B cell (primary cell): Measurements from ENCODE around the gene FTH1. TPM values are rescaled to one million over a fixed set of nuclear protein-coding genes. Genes with fewer than 3 reads are reported as not detected.

Experiments
- ATAC-seq: fragments of 200-7000 bp; cut with Tn5 transposase; one replicate; pipeline ENCODE4 v1.10.0; 2021; ENCODE audit warnings: low read depth, mild to moderate bottlenecking, moderate number of reproducible peaks, moderate library complexity
- CTCF ChIA-PET: fragments of 350-600 bp; sonication (Branson Sonifier 250); formaldehyde crosslinking; loops from one replicate; lab custom pipeline; 2021; ENCODE audit warnings: antibody characterized with exemption, inconsistent platforms; lab: Charles Lee
- POLR2A ChIA-PET: fragments of 350-600 bp; sonication (Branson Sonifier 250); formaldehyde crosslinking; loops from one replicate; lab custom pipeline; 2021; ENCODE audit warnings: antibody characterized with exemption; lab: Charles Lee
- DNase-seq: peaks from one replicate; pipeline ENCODE4 v3.0.0; 2013
- H2AFZ ChIP-seq: 2 replicates; pipeline ENCODE4 v1.6.1; 2012; ENCODE audit warnings: mild to moderate bottlenecking, low read depth, low read length; ENCODE audit not compliant: insufficient read depth, poor library complexity, severe bottlenecking
- H3K27ac ChIP-seq, 2 donors: 1 replicate in 1 of 2; 2 replicates in 1 of 2; pipeline ENCODE4 v1.5.1; 2012 to 2013; ENCODE audit warnings: low read length in 2 of 2, mild to moderate bottlenecking in 2 of 2, moderate library complexity in 1 of 2
- H3K27me3 ChIP-seq, 4 experiments: fragments of 200-600 bp in 1 of 4; sonication (generic) in 1 of 4; replicated peaks in 1 of 4; 1 replicate in 2 of 4; 2 replicates in 2 of 4; pipeline versions ENCODE4 v1.6.1 to v1.7.0; 2013 to 2016; ENCODE audit warnings: low read length in 3 of 4, mild to moderate bottlenecking in 2 of 4, mixed read lengths in 1 of 4, moderate library complexity in 1 of 4; ENCODE audit not compliant: insufficient read depth in 4 of 4, control insufficient read depth in 3 of 4; ENCODE audit errors: control extremely low read depth in 1 of 4
- H3K36me3 ChIP-seq, 2 experiments: replicated peaks in 1 of 2; 1 replicate in 1 of 2; 2 replicates in 1 of 2; pipeline versions ENCODE4 v1.6.1 to v1.7.1; 2013; ENCODE audit warnings: low read length in 1 of 2; ENCODE audit not compliant: insufficient read depth in 2 of 2, control insufficient read depth in 1 of 2; ENCODE audit errors: control extremely low read depth in 1 of 2, extremely low read depth in 1 of 2
- H3K4me1 ChIP-seq, 2 donors: fragments of 200-600 bp in 1 of 2; sonication (generic) in 1 of 2; 1 replicate in 1 of 2; 2 replicates in 1 of 2; pipeline versions ENCODE4 v1.5.1 to v1.6.1; 2013 to 2017; ENCODE audit warnings: low read length in 2 of 2; ENCODE audit not compliant: control insufficient read depth in 2 of 2, insufficient read depth in 2 of 2
- H3K4me2 ChIP-seq: replicated peaks from 2 replicates; pipeline ENCODE3; 2012; ENCODE audit warnings: mild to moderate bottlenecking, low read depth, low read length; ENCODE audit not compliant: poor library complexity, severe bottlenecking
- H3K4me3 ChIP-seq, 5 experiments: fragments of 200-600 bp in 1 of 5; sonication (generic) in 1 of 5; 1 replicate in 3 of 5; 2 replicates in 2 of 5; pipeline versions ENCODE4 v1.5.1 to v1.7.0; 2011 to 2016; ENCODE audit warnings: low read length in 4 of 5, mild to moderate bottlenecking in 4 of 5, low read depth in 2 of 5, control low read depth in 1 of 5, moderate library complexity in 1 of 5; ENCODE audit not compliant: insufficient read depth in 1 of 5; ENCODE audit errors: control extremely low read depth in 1 of 5, extremely low read depth in 1 of 5
- H3K79me2 ChIP-seq: fragments of 200-600 bp; sonication (generic); one replicate; pipeline ENCODE4 v1.6.0; 2016; ENCODE audit warnings: low read length; ENCODE audit not compliant: control insufficient read depth, insufficient read depth
- H3K9ac ChIP-seq: fragments of 200-600 bp; sonication (generic); 2 replicates; pipeline ENCODE4 v1.6.1; 2017; ENCODE audit warnings: mild to moderate bottlenecking, low read length, moderate library complexity
- H3K9me3 ChIP-seq, 3 donors: one replicate each; pipeline versions ENCODE4 v1.6.1 to v1.7.1; 2013; ENCODE audit warnings: low read length in 2 of 3; ENCODE audit not compliant: control insufficient read depth in 2 of 3, insufficient read depth in 1 of 3; ENCODE audit errors: control extremely low read depth in 1 of 3
- H4K20me1 ChIP-seq: 2 replicates; pipeline ENCODE4 v1.6.0; 2012; ENCODE audit warnings: mild to moderate bottlenecking, low read length; ENCODE audit not compliant: insufficient read depth, control insufficient read depth, poor library complexity, severe bottlenecking
- H3K27ac Mint-ChIP-seq: one replicate; pipeline ENCODE4 v1.8.0; 2021; ENCODE audit warnings: mixed read lengths
- H3K27me3 Mint-ChIP-seq: one replicate; pipeline ENCODE4 v1.8.0; 2021; ENCODE audit warnings: mixed read lengths
- H3K4me1 Mint-ChIP-seq: one replicate; pipeline ENCODE4 v1.8.0; 2021; ENCODE audit warnings: mixed read lengths
- H3K4me3 Mint-ChIP-seq: one replicate; pipeline ENCODE4 v1.8.0; 2021; ENCODE audit warnings: mixed read lengths
- H3K9me3 Mint-ChIP-seq: one replicate; pipeline ENCODE4 v1.8.0; 2022; ENCODE audit warnings: mixed read lengths; ENCODE audit not compliant: insufficient read depth
- CTCF ChIP-seq: fragments of 200-600 bp; IDR thresholded peaks from one replicate; pipeline ENCODE4 v1.8.0; 2022; ENCODE audit warnings: antibody characterized with exemption, mild to moderate bottlenecking
- EZH2 ChIP-seq: IDR thresholded peaks from 2 replicates; pipeline ENCODE4 v1.6.1; 2012; ENCODE audit warnings: borderline replicate concordance, low read depth, mild to moderate bottlenecking, moderate library complexity, low read length; ENCODE audit not compliant: insufficient read depth, poor library complexity, severe bottlenecking
- WGBS: methylation state at CpG from one replicate; pipeline ENCODE4 v1.1.5; 2013; ENCODE audit warnings: missing lambda C conversion rate; ENCODE audit not compliant: insufficient coverage; 5-methylcytosine and 5-hydroxymethylcytosine counted together
- intact Hi-C: fragments of 100-400 bp; cut with micrococcal nuclease; formaldehyde crosslinking; loops from one replicate; pipeline ENCODE4 v1.10.0; 2022
- polyA plus RNA-seq: library from polyadenylated mRNA; depleted of rRNA; stranded (reverse); fragments of >200 nt; gene quantifications from 2 replicates; pipeline ENCODE4 v1.2.3, GENCODE V29; 2012
- total RNA-seq, 2 donors: library from RNA; stranded (reverse); fragments of 120-200 nt in 1 of 2; gene quantifications; 1 replicate in 1 of 2; 2 replicates in 1 of 2; pipeline versions ENCODE4 v1.2.3 to v1.2.4, GENCODE V29; 2013 to 2022

FTH1 gene
- total and polyA plus RNA-seq, 2 donors (not counting 1 experiment from before 2014, with no cell fraction given): 1,136 to 1,314 TPM

DNA sequence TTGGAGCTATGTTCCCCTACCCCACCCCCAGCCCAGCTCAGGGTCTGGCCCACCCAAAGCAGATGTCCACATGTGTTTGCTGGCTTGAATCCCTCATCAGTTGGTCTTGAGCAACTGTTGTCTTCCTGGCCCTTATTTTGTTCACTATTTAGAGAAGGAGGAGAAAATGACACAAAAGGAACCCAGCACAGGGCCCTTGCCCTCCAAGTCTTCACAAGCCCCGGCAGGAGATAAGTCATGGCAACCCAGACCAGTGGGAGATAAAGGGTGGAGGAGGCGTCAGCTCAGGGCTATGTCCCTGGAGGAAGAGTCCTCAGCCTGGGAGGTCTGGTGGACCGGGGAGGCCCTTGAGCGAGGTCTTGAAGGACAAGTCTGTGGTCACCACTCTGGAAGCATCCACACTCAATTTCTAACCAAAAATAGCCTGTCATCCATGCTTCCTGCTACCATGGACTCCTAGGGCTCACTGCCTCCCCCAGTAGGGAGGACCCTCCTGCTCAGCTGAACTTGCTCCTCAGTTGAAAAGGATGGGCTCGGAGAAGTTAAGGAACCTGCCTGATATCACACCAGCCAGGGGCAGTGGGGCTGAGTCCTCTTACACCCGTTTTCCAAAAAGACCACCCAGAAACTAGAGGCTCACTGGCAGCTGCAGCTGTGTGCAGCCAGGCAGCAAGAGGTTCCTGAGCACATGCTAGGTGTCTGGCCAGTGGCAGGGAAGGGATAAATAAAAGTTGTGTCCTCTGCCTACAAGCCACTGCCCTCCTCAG, 48.3 kb downstream of the FTH1 start:
- Mint-ChIP-seq H3K27me3 (peaks cover 56% of the 10 kb centered on the region), H3K27ac (no peak overlapping the region), H3K4me3 (no peak overlapping the region), H3K9me3 (no peaks in the 10 kb centered on the region), H3K4me1 (peaks cover 17% of the 10 kb centered on the region)
- peaks cover 8 to 11% of the 10 kb centered on the region in 2 donors for H3K4me1 ChIP-seq
- H3K4me3 ChIP-seq: no peak overlapping the region
- intact Hi-C loops: no loop called here
- peaks cover 0 to 51% (median 20%) of the 10 kb centered on the region in 4 experiments for H3K27me3 ChIP-seq
- H3K9me3 ChIP-seq: peaks cover 0 to 7% (median 0%) of the 10 kb centered on the region in 3 donors
- H3K27ac ChIP-seq: no peak overlapping the region
- no peak overlapping the region for H3K4me2 ChIP-seq
- TF ChIP-seq CTCF (no peak), EZH2 (no peak)
- POLR2A ChIA-PET: no interaction called here
- no peaks in the 10 kb centered on the region for H3K36me3 ChIP-seq
- no peak for ATAC-seq
- H3K9ac ChIP-seq: no peak overlapping the region
- H3K79me2 ChIP-seq: no peaks in the 10 kb centered on the region
- no peaks in the 10 kb centered on the region for H4K20me1 ChIP-seq
- no peak overlapping the region for H2AFZ ChIP-seq
- 88% methylated on average over 5 of the region's 6 CpGs for WGBS
- CTCF ChIA-PET: interaction anchor here (0.9 to 1.5 kb wide), 2 partner anchors 20 to 163 kb away, joined by 3 to 5 read pairs; no protein-coding TSS in a partner anchor
- DNase-seq: no peak

DNA sequence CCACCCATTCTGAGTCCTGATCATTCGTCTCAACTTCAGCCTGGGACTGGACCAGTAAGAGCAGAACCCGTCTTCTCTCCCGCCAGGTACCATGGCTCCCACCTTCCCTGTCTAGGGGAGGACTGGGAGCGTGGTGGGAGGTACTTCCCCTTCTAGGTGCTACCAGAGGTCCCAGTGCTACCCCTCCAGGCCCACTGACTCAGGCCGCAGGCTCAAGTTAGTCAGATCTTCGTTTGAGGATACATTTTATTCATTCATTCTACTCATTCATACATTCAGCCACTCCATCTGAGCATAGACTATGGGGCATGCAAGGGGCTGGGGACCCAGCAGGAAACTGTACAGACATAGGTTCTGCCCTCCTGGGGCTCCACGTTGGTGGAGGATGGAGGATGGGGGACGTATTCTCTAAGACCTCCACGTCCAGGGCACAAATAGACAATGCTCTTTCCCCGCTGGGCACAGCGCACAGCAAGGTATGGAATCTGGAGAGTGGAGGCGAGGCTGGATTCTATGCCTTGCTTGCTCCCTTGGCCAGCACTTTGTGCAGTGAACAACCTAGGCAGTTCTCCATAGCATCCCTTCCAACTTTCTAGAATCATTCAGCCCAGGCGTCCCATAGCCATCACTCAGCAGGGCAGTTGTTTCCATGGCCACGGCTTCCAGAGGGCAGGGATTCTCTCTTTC, 49.0 kb downstream of the FTH1 start:
- ATAC-seq: no peak
- POLR2A ChIA-PET: no interaction called here
- CTCF ChIA-PET: interaction anchor here (1.3 kb wide), 1 partner anchor 163 kb away, joined by 7 read pairs; no protein-coding TSS in a partner anchor
- Mint-ChIP-seq H3K9me3 (no peaks in the 10 kb centered on the region), H3K4me1 (peaks cover 17% of the 10 kb centered on the region), H3K27ac (no peak overlapping the region), H3K4me3 (peak overlapping the region; percentile 85), H3K27me3 (peaks cover 61% of the 10 kb centered on the region)
- H3K79me2 ChIP-seq: no peaks in the 10 kb centered on the region
- DNase-seq: peak; percentile 10
- 87% methylated on average over 13 of the region's 14 CpGs for WGBS
- no peak overlapping the region for H3K9ac ChIP-seq
- intact Hi-C loops: no loop called here
- no peak overlapping the region for H3K4me3 ChIP-seq
- peaks cover 8 to 11% of the 10 kb centered on the region in 2 donors for H3K4me1 ChIP-seq
- peaks cover 0 to 51% (median 20%) of the 10 kb centered on the region in 4 experiments for H3K27me3 ChIP-seq
- no peak for TF ChIP-seq EZH2
- no peak for TF ChIP-seq CTCF
- H4K20me1 ChIP-seq: no peaks in the 10 kb centered on the region
- no peaks in the 10 kb centered on the region for H3K36me3 ChIP-seq
- no peak overlapping the region for H3K27ac ChIP-seq
- no peak overlapping the region for H3K4me2 ChIP-seq
- H3K9me3 ChIP-seq: peaks cover 0 to 2% (median 0%) of the 10 kb centered on the region in 3 donors
- H2AFZ ChIP-seq: no peak overlapping the region
